AG04449 (cell line): ENCODE results near the gene TTC32.
"Not testable (repeated sequence)": the region's sequence is repeated elsewhere in the genome, so short reads cannot be mapped to it uniquely, and the experiment has no call there.

ENCODE experiments used
- CTCF ChIA-PET: fragments of 350-600 bp; formaldehyde crosslinking; extraction: SDS; loops from one replicate; lab custom pipeline; 2021; ENCODE audit warnings: antibody characterized with exemption; lab: Yijun Ruan, JAX
- POLR2A ChIA-PET: fragments of 400-600, 350-600 bp; formaldehyde crosslinking; extraction: SDS; loops from one replicate; lab custom pipeline; 2020; ENCODE audit warnings: antibody characterized with exemption, inconsistent platforms; lab: Yijun Ruan, JAX
- DNase-seq: peaks from one replicate; pipeline ENCODE4 v3.0.0-alpha.2; 2010; ENCODE audit warnings: low read depth, low spot score
- H3K4me3 ChIP-seq: 2 replicates; pipeline ENCODE4 v1.5.1; 2011; ENCODE audit warnings: low read depth, mild to moderate bottlenecking, control low read depth, low read length
- CTCF ChIP-seq: IDR thresholded peaks from one replicate; pipeline ENCODE4 v1.5.1; 2011; ENCODE audit warnings: mild to moderate bottlenecking, moderate library complexity, low read length, control low read depth, inconsistent platforms; ENCODE audit not compliant: insufficient read depth; ENCODE audit errors: missing control alignments

TTC32 gene

GRCh38 chr2:19893520-19894133 lies 8.2 kb downstream of the TTC32 start:
- POLR2A ChIA-PET: no interaction called here
- DNase-seq: no peak

GRCh38 chr2:19891971-19892370 lies 9.8 kb downstream of the TTC32 start:
- CTCF ChIA-PET, DNase-seq, H3K4me3 ChIP-seq: not testable (repeated sequence)
- POLR2A ChIA-PET: interaction anchor here (0.6 kb wide), 1 partner anchor 15 kb away, joined by 4 read pairs; no protein-coding TSS in a partner anchor

More at GRCh38 chr2:19893520-19894133, 8.2 kb downstream of the TTC32 start:
- CTCF ChIA-PET: no interaction called here
- no peak for TF ChIP-seq CTCF
- no peak overlapping the region for H3K4me3 ChIP-seq

DNA sequence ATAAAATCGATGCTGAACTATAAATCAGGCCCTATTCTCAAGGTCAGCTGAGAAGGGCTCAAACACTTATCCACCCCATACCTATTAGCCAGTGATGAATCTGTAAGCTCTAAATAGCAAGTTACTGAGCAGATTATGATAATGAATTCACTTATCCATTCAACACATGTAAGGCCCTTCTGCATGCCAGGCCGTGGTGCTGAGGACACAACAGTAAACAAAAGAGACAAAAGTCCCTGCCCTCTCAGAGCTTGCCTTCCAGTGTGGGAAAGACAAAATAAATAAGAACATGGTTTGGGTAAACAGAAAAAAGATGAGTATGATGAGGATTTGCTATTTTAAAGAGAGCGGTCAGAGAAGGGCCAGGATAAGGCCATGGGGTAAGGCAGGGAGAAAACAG lies 11.7 kb downstream of the TTC32 start:
- ChIA-PET POLR2A (no interaction called here), CTCF (no interaction called here)
- no peak for DNase-seq
- no peak for TF ChIP-seq CTCF
- H3K4me3 ChIP-seq: no peak overlapping the region

DNA sequence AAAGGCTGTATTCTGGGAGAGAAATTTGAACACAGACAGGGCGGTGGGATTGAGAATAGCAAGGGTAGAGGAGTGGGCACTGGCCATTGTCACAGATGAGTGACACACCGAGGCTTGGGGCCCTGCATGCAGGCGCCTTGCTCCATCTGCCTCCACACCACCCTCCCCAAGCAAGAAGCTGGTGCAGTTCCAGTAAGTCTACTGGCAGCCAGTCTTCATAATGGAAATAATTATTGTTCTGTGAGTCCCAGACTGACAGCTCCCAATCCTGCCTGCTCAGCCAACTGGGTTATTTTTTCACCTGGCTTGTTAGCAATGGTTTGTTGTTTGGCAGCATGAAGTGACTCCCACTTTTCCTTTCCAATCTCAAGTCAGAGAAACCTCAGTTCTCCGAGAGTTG lies 13.0 kb downstream of the TTC32 start:
- H3K4me3 ChIP-seq: no peak overlapping the region
- no peak for DNase-seq
- ChIA-PET POLR2A (interaction anchor here (1.5 kb wide), 1 partner anchor 13 kb away, joined by 4 read pairs; the partner anchor contains the start of gene TTC32), CTCF (no interaction called here)
- no peak for TF ChIP-seq CTCF

DNA sequence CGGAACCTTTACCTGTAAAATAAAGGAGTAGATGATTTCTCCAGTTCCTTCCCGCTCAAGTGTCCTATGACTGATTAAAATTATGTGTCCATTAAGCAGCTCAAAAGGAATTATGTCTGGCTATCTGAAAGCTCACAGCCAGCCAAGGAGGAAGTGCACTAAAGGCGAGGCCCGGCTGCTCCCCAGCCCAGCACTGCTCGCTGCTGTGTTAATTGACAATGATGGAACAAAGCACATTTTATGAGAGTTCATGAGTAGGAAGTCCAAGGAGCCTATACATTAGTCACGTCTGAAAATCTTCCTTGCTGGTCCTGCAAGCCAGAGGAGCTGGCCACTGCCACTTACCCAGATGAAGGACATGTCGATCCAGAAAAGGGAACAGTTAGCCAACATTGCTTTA lies 14.3 kb downstream of the TTC32 start:
- H3K4me3 ChIP-seq: no peak overlapping the region
- TF ChIP-seq CTCF: no peak
- POLR2A ChIA-PET: no interaction called here
- DNase-seq: no peak
- CTCF ChIA-PET: no interaction called here

DNA sequence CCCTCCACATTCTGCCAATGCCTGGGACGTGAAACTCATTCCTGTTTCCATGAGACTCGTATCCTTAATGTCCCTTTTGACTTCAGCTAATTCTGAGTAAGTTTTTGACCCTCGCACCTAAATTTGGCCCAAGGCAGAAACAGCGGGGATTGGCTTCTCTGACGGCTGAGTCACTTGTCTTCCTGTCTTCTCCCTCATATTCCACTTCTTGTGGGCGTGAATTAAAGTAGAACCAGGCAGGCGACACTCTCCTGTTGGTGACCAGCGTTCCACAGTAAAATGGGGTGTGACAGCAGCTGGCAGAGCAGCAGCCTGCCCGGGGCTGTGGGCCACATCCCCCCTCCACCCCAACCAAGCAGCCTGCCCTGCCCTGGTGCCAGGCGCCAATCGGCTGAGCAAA lies 15.5 kb downstream of the TTC32 start:
- DNase-seq: no peak
- POLR2A ChIA-PET: no interaction called here
- TF ChIP-seq CTCF: no peak
- CTCF ChIA-PET: no interaction called here
- no peak overlapping the region for H3K4me3 ChIP-seq

GRCh38 chr2:19885791-19886190 lies 16.0 kb downstream of the TTC32 start:
- POLR2A ChIA-PET: no interaction called here
- no peak overlapping the region for H3K4me3 ChIP-seq
- CTCF ChIA-PET: no interaction called here
- TF ChIP-seq CTCF: no peak
- DNase-seq: no peak
